Endothelial cell of umbilical vein (primary cell): ENCODE data around the gene POU1F1.

Experiments used
- CTCF ChIP-seq, 2 donors: IDR thresholded peaks; 1 replicate in 1 of 2; 2 replicates in 1 of 2; pipeline ENCODE4 v1.5.1; 2011; ENCODE audit warnings: low read length in 2 of 2, mild to moderate bottlenecking in 2 of 2, moderate library complexity in 2 of 2, control low read depth in 1 of 2, inconsistent platforms in 1 of 2, low read depth in 1 of 2; ENCODE audit not compliant: insufficient read depth in 1 of 2; ENCODE audit errors: extremely low read depth in 1 of 2
- EZH2 ChIP-seq: IDR thresholded peaks from 2 replicates; pipeline ENCODE4 v1.6.1; 2012; ENCODE audit warnings: borderline replicate concordance, low read depth, mild to moderate bottlenecking, moderate library complexity, low read length, inconsistent platforms; ENCODE audit not compliant: severe bottlenecking
- POLR2A ChIP-seq: IDR thresholded peaks from 2 replicates; pipeline ENCODE4 v1.6.1; 2012; ENCODE audit warnings: low read depth, mild to moderate bottlenecking, control low read depth, low read length
- POLR2AphosphoS5 ChIP-seq: IDR thresholded peaks from 2 replicates; pipeline ENCODE4 v1.6.1; 2012; ENCODE audit warnings: low read depth, mild to moderate bottlenecking, control low read depth, low read length, moderate library complexity; ENCODE audit not compliant: insufficient read depth

GRCh38 chr3:87305517-87305916 lies 29.1 kb upstream of the POU1F1 start:
- no peak for TF ChIP-seq POLR2A
- TF ChIP-seq CTCF (IDR thresholded peaks at IDR 0.05; ENCODE audit: extremely low read depth in 1 of 2, insufficient read depth in 1 of 2, low read depth in 1 of 2, low read length in 2 of 2), result no peak
- TF ChIP-seq POLR2AphosphoS5, result no peak
- TF ChIP-seq EZH2, result no peak
